Liver (tissue), 9 donors: Measurements from ENCODE around the gene CYTH2. TPM values are rescaled to one million over a fixed set of nuclear protein-coding genes. Genes with fewer than 3 reads are reported as not detected.

Experiments
- DNase-seq: peaks from one replicate; pipeline ENCODE4 v3.0.0-alpha.2; 2017; ENCODE audit warnings: low spot score
- H3K27ac ChIP-seq, 2 donors: one replicate each; pipeline ENCODE4 v1.7.0; 2013; ENCODE audit warnings: inconsistent platforms in 2 of 2, low read length in 2 of 2, control low read depth in 1 of 2, low read depth in 1 of 2, mild to moderate bottlenecking in 1 of 2
- H3K27me3 ChIP-seq, 4 donors: one replicate each; pipeline versions ENCODE4 v1.6.1 to v1.7.0; 2013; ENCODE audit warnings: low read length in 3 of 4, inconsistent platforms in 1 of 4, mild to moderate bottlenecking in 1 of 4, moderate library complexity in 1 of 4; ENCODE audit not compliant: control insufficient read depth in 4 of 4, insufficient read depth in 4 of 4
- H3K36me3 ChIP-seq, 4 donors: one replicate each; pipeline versions ENCODE4 v1.6.1 to v1.7.0; 2013; ENCODE audit warnings: low read length in 3 of 4, mild to moderate bottlenecking in 3 of 4, low read depth in 1 of 4, moderate library complexity in 1 of 4; ENCODE audit not compliant: control insufficient read depth in 4 of 4, insufficient read depth in 3 of 4
- H3K4me1 ChIP-seq, 4 donors: one replicate each; pipeline versions ENCODE4 v1.6.1 to v1.7.0; 2013; ENCODE audit warnings: low read length in 3 of 4, mild to moderate bottlenecking in 3 of 4, moderate library complexity in 1 of 4; ENCODE audit not compliant: control insufficient read depth in 4 of 4, insufficient read depth in 4 of 4
- H3K4me3 ChIP-seq, 3 donors: one replicate each; pipeline versions ENCODE4 v1.6.1 to v1.7.0; 2013; ENCODE audit warnings: low read length in 3 of 3, control low read depth in 1 of 3, low read depth in 1 of 3, mild to moderate bottlenecking in 1 of 3
- H3K9ac ChIP-seq, 2 donors: one replicate each; pipeline ENCODE4 v1.7.0; 2013; ENCODE audit warnings: low read length in 2 of 2, mild to moderate bottlenecking in 2 of 2, moderate library complexity in 2 of 2, control low read depth in 1 of 2, low read depth in 1 of 2
- H3K9me3 ChIP-seq, 4 donors: one replicate each; pipeline versions ENCODE4 v1.6.1 to v1.7.0; 2013; ENCODE audit warnings: low read length in 3 of 4; ENCODE audit not compliant: control insufficient read depth in 4 of 4
- CTCF ChIP-seq: fragments of 150-350 bp; IDR thresholded peaks from 2 replicates; pipeline ENCODE4 v1.5.1; 2017; ENCODE audit warnings: improper control_type of control experiment, low read depth, low read length; ENCODE audit not compliant: missing input control
- EGR1 ChIP-seq, 2 donors: IDR thresholded peaks; 2 replicates each; pipeline ENCODE4 v1.6.1; 2016 to 2018; ENCODE audit warnings: antibody characterized with exemption in 2 of 2, low read depth in 2 of 2
- FOXA1 ChIP-seq: IDR thresholded peaks from 2 replicates; pipeline ENCODE4 v1.6.1; 2016; ENCODE audit warnings: antibody characterized with exemption
- FOXA2 ChIP-seq: IDR thresholded peaks from 2 replicates; pipeline ENCODE4 v1.6.1; 2016; ENCODE audit warnings: antibody characterized with exemption
- GABPA ChIP-seq, 2 donors: IDR thresholded peaks in 1 of 2; conservative IDR thresholded peaks in 1 of 2; 2 replicates each; pipeline ENCODE4 v1.6.1; 2016; ENCODE audit warnings: antibody characterized with exemption in 2 of 2, mild to moderate bottlenecking in 1 of 2, moderate library complexity in 1 of 2
- HNF4A ChIP-seq, 2 donors: conservative IDR thresholded peaks; 2 replicates each; pipeline ENCODE4 v1.6.1; 2016; ENCODE audit warnings: antibody characterized with exemption in 2 of 2, mild to moderate bottlenecking in 2 of 2
- HNF4G ChIP-seq: IDR thresholded peaks from 2 replicates; pipeline ENCODE4 v1.6.1; 2016; ENCODE audit warnings: antibody characterized with exemption
- JUND ChIP-seq, 2 donors: IDR thresholded peaks; 2 replicates each; pipeline ENCODE4 v1.6.1; 2016; ENCODE audit warnings: antibody characterized with exemption in 2 of 2
- NR2F2 ChIP-seq: IDR thresholded peaks from 2 replicates; pipeline ENCODE4 v1.6.1; 2016; ENCODE audit warnings: antibody characterized with exemption
- RAD21 ChIP-seq, 2 donors: IDR thresholded peaks; 2 replicates each; pipeline ENCODE4 v1.6.1; 2016; ENCODE audit warnings: antibody characterized with exemption in 2 of 2, mild to moderate bottlenecking in 2 of 2
- REST ChIP-seq: IDR thresholded peaks from 2 replicates; pipeline ENCODE4 v1.6.1; 2016; ENCODE audit warnings: antibody characterized with exemption, mild to moderate bottlenecking
- RXRA ChIP-seq, 2 donors: IDR thresholded peaks; 2 replicates each; pipeline ENCODE4 v1.6.1; 2017 to 2018; ENCODE audit warnings: antibody characterized with exemption in 2 of 2, mild to moderate bottlenecking in 1 of 2
- SP1 ChIP-seq: IDR thresholded peaks from 2 replicates; pipeline ENCODE4 v1.6.1; 2018; ENCODE audit warnings: antibody characterized with exemption, mild to moderate bottlenecking
- TAF1 ChIP-seq: conservative IDR thresholded peaks from 2 replicates; pipeline ENCODE4 v1.6.1; 2016; ENCODE audit warnings: antibody characterized with exemption, mild to moderate bottlenecking
- YY1 ChIP-seq: IDR thresholded peaks from 2 replicates; pipeline ENCODE4 v1.6.1; 2016; ENCODE audit warnings: antibody characterized with exemption, mild to moderate bottlenecking
- ZBTB33 ChIP-seq: IDR thresholded peaks from 2 replicates; pipeline ENCODE4 v1.6.1; 2016; ENCODE audit warnings: antibody characterized with exemption
- WGBS: extraction: QIAGEN DNeasy Blood & Tissue Kit; methylation state at CpG from one replicate; pipeline ENCODE4 v1.1.7; 2013; 5-methylcytosine and 5-hydroxymethylcytosine counted together
- polyA plus RNA-seq, 2 donors: library from polyadenylated mRNA; stranded (reverse) in 1 of 2; unstranded in 1 of 2; fragments of 200-250 nt in 1 of 2; fragments of >200 nt in 1 of 2; fragmentation: Nextera tagmentation in 1 of 2; extraction: Ambion mirVana in 1 of 2; gene quantifications; one replicate each; pipeline versions ENCODE4 v1.2.1 to v1.2.3, GENCODE V29; 2013 to 2015
- total RNA-seq, 2 donors: library from RNA; depleted of rRNA; stranded (reverse); fragments of >200 nt; gene quantifications; one replicate each; pipeline ENCODE4 v1.2.3, GENCODE V29; 2014
- TF ChIP-seq, protein P1 (sequence below): IDR thresholded peaks from 2 replicates; pipeline ENCODE4 v1.6.1; 2016; ENCODE audit warnings: antibody characterized with exemption
- TF ChIP-seq, protein P2 (sequence below): IDR thresholded peaks from 2 replicates; pipeline ENCODE4 v1.6.1; 2016; ENCODE audit warnings: antibody characterized with exemption
- donor health status: healthy.
- donor health status: healthy.
- donor health status: healthy.
- donor health status: healthy.
- donor health status: healthy.

The CYTH2 gene
- total and polyA plus RNA-seq, 4 donors = 13.0 to 16.9 (median 13.2) TPM

GRCh38 chr19:48441360-48442050 is 27.7 kb upstream of the CYTH2 start:
- 94% methylated on average over 20 of the region's 20 CpGs for WGBS
- Histone ChIP-seq H3K9ac (no peak overlapping the region), H3K27me3 (no peaks in the 10 kb centered on the region), H3K27ac (no peak overlapping the region), H3K36me3 (no peaks in the 10 kb centered on the region), H3K4me3 (no peak overlapping the region), H3K9me3 (no peaks in the 10 kb centered on the region), H3K4me1 (peaks cover 2 to 21% (median 12%) of the 10 kb centered on the region in 4 donors)
- TF ChIP-seq, protein P1, sequence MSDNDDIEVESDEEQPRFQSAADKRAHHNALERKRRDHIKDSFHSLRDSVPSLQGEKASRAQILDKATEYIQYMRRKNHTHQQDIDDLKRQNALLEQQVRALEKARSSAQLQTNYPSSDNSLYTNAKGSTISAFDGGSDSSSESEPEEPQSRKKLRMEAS = no peak
- TF ChIP-seq REST (no peak), HNF4A (conservative IDR thresholded peaks at IDR 0.05) (no peak), CTCF (no peak), FOXA1 (no peak), NR2F2 (no peak), RXRA (IDR thresholded peaks at IDR 0.05) (no peak), TAF1 (no peak), SP1 (no peak), HNF4G (no peak), RAD21 (IDR thresholded peaks at IDR 0.05) (no peak), ZBTB33 (no peak), GABPA (IDR thresholded peaks at IDR 0.05 in 1 of 2, conservative IDR thresholded peaks at IDR 0.05 in 1 of 2) (no peak), EGR1 (IDR thresholded peaks at IDR 0.05; ENCODE audit: low read depth in 2 of 2) (no peak), JUND (IDR thresholded peaks at IDR 0.05) (no peak), FOXA2 (no peak), YY1 (no peak)
- TF ChIP-seq, protein P2, sequence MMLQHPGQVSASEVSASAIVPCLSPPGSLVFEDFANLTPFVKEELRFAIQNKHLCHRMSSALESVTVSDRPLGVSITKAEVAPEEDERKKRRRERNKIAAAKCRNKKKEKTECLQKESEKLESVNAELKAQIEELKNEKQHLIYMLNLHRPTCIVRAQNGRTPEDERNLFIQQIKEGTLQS = no peak
- DNase-seq = no peak
